EL (cell line): Measurements from ENCODE around the gene TWIST1.

ENCODE experiments used
- DNase-seq: peaks from one replicate; pipeline ENCODE4 v3.0.0-alpha.2; 2016

Gene TWIST1

GRCh38 chr7:19094598-19095352 is 22.7 kb downstream of the TWIST1 start:
- DNase-seq = peak; percentile 38

DNA sequence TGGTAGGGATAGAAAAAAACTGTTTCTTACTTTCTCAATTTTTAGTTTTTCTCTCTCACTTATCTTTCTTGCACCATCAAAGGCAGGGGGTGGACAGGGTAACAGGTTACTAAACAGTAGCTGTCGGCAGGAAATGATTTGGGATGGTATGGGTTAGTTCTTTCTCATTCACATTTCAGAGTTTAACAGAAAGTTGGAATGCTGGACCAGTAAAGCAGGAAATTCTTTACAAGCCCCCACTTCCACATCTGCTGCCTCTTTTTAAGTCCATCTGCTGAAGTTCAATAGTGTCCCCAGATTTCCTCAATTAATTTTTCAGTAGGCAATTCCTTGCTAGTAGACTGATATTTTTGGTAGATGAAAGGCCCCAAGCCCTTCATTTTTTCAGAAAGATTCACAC is 23.3 kb downstream of the TWIST1 start:
- DNase-seq = no peak

GRCh38 chr7:19091550-19092200 is 25.8 kb downstream of the TWIST1 start:
- no peak for DNase-seq

DNA sequence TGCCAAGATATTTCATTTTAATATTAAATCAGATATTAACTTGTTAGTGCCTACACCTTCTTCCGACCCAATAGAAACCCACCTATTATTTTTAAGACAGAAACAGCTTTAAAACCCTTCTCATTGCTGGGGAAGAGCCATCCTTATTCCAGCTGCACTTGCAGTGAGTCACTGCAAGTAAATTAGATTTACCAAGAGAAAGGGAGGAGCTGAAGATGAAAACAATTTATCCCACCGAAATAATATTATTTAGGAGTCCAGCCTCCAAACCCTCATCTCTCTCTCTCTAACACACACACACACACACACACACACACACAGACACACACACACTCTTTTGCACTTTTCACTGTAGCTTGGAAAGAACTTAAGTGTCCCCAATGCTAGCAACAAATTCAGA is 26.9 kb downstream of the TWIST1 start:
- no peak for DNase-seq

DNA sequence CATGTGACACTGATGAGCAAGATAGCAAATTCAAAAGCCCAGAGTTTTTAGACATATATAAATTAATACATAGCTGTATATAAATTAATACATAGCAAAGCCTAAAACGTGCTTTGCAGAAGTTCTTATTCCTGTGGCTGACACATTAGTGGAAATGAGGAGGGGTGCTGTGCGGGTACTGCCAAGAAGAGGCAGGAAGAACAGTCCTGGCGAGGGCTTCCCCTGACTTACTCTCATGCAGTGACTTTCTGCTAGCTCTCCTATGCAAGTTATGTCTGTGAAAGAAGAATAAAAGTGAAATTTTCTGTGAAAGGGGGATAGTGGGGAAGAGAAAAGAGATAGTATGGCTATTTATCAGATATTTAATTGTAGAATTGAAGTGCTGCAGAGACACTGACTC is 27.6 kb downstream of the TWIST1 start:
- no peak for DNase-seq

DNA sequence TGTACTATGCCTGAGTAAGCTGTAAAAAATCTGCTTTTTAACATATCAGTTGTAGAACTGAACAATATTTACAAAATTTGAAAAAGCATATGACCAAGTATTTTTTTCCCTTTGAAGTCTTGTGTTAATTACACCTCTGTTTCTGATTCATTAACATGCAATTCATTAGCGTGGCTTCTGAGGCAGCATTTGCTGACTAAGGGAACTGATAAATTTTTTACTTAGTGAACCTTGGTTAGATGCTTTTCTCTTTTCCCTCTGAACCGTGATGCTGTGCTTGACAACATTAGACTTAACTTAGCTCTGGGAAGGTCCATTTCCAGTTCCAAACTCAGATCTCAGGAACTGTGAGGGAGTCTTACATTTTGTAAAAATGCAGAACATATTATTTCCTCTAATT is 28.1 kb downstream of the TWIST1 start:
- DNase-seq = no peak

- DNase-seq = no peak
Measured at GRCh38 chr7:19080093-19080492, 37.3 kb downstream of the TWIST1 start.

GRCh38 chr7:19079066-19079465 is 38.4 kb downstream of the TWIST1 start:
- peak; percentile 69 for DNase-seq

DNA sequence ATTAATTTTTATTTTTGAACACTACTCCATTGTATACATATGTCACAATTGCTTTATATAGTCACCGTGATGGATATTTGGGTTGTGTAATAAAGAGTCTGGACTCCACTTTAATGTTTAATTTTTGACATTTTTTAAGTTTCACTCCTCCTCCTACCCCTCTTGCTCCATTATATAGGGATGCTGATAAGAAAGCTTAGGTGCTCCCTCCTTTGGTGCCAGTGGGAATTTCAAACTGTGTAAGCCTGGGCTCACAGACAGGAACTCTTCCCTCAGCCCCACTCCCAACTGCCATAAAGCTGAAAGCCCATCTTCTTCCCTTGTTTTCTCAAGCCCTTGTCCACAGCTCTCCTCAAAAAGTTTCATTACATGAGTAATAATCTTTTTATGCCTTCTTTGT is 47.6 kb downstream of the TWIST1 start:
- DNase-seq = peak; percentile 26

GRCh38 chr7:19066170-19066569 is 51.3 kb downstream of the TWIST1 start:
- peak; percentile 54 for DNase-seq
